HG02623 (cell line): ENCODE measurements around the gene GPR35.

ENCODE experiments used
- ATAC-seq: cut with Tn5 transposase; IDR thresholded peaks from one replicate; pipeline ENCODE4 v1.9.1; 2021; ENCODE audit warnings: moderate library complexity; ENCODE audit not compliant: unreplicated experiment

GPR35 gene

DNA sequence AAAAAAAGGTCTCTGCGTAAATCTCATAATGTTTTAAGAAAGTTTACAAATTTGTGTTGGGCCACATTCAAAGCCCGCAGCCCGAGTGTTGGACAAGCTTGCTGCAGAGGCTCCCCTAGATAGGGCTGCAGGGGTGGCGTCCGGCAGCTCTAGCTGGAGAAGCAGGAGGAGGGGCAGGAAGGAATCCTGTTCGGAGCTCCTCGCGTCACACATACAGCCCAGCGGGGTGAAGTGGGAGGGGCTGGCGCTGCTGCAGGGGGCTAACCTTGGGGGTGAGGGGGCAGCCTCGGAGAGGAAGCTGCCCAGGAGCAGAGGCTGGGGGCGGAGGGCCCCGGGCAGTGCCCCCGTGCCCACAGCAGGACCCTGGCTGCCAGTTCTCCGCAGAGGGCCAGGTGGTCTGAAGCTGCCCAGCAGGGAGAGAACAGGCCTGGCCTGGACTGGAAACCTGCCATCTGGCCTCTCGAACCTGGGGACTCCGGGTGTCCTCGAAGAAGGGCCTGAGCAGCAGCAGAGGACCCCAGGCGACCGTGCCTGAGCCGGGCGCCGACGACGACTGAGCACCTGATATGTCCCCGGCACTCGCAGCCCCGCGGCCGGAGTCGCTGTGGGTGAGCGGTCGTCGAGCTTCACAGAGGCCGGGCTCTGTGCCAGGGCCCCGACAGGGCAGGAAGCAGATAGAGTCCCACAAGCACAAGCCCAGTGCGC lies 2.6 kb upstream of the GPR35 start:
- ATAC-seq, result no peak

GRCh38 chr2:240623531-240624010 lies 1.7 kb upstream of the GPR35 start:
- no peak for ATAC-seq

GRCh38 chr2:240624011-240624949 lies 1.0 kb upstream of the GPR35 start:
- ATAC-seq, result no peak

DNA sequence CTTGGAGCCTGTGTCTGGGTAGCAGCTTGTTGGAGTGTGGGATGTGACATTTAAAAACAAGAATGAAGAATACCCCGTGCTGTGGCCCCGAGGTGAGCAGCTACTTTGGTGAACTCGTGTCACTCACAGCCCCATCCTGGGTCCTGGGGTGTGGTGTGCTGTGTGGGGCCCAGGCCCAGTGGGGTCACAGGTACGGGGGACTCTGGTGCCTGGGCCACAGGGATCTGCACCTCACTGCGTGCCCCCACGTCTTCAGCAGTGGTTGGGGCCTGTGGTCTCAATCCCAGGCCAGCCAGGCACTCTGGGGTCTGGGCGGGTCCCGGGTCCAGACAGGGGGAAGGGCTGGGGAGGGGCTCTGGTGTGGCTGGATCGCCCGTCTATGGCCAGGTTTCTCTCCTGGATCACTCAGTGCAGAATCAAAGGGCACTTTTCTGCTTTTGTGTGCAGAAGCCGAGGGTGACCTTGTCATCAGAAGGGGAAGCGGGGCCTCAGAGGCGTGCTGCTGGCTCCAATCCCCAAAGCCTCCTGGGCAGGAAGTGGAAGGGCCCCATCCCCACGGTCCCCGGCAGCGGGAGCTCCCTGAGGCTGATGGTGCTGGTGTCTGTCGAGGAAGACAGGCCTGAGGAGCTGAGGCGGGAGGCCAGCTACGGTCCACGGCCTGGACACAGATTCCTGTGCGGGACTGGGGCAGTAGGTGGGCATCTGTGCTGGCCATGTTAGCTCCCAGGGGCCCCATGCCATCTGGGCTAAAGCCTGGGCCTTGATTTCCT lies 1.4 kb downstream of the GPR35 start:
- no peak for ATAC-seq

DNA sequence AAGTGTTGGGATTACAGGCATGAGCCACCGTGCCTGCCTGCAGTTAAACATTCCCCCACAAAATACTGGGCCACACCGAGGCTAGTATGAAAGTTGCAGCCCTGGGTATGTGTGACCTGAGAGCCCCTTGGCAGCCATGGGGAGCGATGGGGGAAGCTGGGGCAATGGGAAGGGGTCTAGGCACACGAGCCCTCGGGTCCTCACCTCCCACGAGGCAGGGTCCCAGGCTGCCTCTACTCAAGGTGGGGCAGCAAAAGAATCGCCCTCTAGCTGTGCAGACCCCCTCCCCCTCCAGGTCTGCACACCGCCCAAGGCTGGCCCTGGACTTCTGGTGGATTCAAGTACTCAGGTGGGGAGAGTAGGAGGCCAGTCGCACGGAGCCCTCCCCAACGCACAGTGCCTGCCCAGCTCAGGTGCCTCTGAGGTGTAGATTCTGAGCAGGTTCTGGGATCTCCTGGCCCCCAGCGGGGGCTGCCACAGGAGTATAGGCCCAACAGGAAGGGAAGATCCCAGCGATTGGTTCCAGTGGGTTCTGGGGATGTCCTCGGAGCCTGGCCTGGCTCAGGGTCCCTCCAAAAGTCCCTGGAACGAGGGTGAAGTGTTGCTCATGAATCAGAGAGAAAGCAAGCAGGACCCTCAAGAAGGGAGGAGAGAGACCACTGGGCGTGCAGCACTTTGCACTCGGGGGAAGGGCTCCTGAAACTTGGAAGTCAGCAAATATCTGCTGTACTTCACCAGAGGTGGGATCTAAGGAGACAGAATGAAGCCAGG lies 2.6 kb downstream of the GPR35 start:
- no peak for ATAC-seq

GRCh38 chr2:240628507-240628807 lies 3.2 kb downstream of the GPR35 start:
- no peak for ATAC-seq

- no peak for ATAC-seq
Observed at GRCh38 chr2:240628808-240629618, 3.7 kb downstream of the GPR35 start.

DNA sequence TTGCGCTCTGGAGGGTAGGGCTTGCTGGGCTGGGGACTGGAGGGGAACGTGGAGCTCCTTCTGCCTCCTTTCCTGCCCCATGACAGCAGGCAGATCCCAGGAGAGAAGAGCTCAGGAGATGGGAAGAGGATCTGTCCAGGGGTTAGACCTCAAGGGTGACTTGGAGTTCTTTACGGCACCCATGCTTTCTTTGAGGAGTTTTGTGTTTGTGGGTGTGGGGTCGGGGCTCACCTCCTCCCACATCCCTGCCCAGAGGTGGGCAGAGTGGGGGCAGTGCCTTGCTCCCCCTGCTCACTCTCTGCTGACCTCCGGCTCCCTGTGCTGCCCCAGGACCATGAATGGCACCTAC lies 4.3 kb downstream of the GPR35 start:
- no peak for ATAC-seq

GRCh38 chr2:240629968-240630770 lies 4.9 kb downstream of the GPR35 start:
- ATAC-seq, result no peak

GRCh38 chr2:240630771-240631547 lies 5.7 kb downstream of the GPR35 start:
- no peak for ATAC-seq

DNA sequence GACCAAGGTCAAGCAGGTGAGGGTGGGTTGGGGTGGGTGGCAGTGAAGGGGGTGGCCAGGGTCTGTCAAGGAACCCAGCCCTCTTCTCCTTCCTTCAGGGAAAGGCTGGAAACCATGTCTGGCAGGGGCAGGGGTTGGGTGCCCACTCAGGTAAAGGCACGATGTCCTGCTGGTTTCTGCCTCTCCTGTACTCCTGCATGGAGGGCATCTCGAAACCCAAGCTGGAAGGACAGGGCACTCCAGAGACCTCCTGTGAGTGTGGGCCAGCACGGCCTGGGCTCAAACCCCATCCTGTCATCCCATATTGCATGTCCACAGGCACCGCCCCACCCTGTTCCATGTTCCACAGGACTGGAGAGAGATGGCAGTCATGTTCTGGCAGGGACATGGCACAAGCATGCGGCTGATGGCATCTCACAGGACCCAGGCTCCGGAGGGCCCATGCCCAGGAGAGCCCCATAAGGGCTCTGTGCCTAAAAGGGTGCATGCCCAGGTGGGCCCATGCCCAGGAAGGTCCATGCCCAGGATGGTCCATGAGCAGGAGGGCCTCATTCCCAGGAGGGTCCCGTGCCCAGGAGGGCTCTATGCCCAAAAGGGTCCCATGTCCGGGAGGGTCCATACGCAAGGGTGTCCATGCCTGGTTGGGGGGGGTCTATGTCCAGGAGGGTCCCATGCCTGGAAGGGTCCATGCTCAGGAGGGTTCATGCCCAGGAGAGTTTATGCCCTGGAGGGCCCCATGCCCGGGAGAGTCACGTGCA lies 6.4 kb downstream of the GPR35 start:
- no peak for ATAC-seq

GRCh38 chr2:240632306-240632721 lies 7.0 kb downstream of the GPR35 start:
- no peak for ATAC-seq

DNA sequence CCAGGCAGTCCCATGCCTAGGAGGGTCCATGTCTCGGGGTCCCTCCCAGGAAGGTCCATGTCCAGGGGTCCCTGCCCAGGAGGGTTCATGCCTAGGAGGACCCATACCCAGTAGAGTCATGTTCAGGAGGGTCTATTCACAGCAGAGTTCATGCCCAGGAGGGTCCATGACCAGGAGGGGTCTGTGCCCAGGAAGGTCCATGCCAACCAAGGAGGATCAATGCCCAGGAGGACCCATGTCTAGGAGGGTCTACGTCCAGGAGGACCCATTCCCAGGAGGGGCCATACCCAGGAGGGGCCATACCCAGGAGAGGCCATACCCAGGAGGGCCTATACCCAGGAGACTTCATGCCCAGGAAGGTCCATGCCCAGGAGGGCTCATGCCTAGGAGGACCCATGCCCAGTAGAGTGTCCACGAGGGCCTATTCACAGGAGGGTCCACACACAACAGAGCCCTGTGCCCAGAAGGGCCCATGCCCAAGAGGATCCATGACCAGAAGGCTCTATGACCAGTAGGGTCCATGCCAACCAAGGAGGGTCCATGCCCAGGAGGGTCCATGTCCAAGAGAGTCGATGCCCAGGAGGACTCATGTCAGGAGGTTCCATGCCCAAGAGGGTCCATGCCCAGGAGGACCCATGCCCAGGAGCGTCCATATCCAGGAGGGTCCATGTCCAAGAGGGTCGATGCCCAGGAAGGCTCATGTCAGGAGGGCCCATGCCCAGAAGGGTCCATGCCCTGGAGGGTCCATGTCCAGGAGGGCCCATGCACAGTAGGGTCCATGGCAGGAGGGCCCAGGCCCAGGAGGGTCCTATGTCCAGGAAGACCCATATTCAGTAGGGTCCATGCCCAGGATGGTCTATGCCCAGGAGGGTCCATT lies 10.1 kb downstream of the GPR35 start:
- ATAC-seq, result no peak

DNA sequence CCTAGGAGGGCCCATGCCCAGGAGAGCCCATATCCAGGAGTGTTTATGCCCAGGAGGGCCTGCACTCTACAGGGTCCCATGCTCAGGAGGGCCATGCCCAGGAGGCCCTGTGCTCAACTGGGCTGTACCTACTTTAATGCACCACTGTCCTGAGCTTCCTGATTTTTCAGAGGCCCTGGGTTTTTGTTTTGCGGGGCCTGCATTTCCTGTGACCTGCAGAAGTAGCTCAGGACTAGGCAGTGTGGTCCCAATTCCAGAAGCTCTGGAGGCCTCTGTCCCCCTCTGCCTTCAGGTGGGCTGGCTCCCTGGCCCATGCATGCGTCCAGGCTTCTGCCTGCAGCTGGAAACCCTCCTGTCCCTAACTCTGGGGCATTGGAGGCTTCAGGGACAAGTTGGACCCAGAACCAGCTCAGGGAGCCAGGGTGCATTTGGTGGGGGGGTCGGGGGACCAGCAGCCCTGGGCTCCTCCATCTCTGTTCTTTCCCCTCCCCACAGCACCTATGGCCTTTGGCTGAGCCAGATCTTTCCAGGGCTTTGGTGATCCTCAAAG lies 10.8 kb downstream of the GPR35 start:
- ATAC-seq, result no peak

DNA sequence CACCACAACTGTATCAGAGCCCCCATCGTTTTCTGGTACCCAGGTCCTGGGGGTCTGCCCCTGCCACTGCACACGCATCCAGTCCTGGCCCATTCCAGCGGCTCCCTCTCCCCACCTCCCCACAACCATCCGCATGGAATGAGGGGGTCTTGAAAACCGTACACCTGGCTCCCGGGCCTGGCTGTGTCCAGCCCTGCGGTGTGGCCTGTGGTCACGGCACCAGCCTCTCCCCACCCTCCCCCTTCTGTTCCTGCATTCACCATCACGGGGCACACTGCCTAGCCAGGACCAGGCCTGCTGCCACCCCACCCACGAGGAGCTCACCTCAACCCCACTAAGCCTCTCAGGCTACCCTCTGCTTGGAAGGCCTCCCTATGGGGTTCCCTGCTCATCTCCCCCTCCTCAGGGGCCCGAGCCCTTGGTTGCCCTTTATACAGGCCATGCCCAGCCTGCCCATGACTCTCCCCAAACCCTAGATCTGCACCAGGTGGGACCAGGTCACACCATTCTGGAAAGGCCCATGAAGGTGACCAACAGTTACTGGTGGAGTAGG lies 11.4 kb downstream of the GPR35 start:
- no peak for ATAC-seq
